Measurements from ENCODE around the gene SLC26A3.

SLC26A3 gene

DNA sequence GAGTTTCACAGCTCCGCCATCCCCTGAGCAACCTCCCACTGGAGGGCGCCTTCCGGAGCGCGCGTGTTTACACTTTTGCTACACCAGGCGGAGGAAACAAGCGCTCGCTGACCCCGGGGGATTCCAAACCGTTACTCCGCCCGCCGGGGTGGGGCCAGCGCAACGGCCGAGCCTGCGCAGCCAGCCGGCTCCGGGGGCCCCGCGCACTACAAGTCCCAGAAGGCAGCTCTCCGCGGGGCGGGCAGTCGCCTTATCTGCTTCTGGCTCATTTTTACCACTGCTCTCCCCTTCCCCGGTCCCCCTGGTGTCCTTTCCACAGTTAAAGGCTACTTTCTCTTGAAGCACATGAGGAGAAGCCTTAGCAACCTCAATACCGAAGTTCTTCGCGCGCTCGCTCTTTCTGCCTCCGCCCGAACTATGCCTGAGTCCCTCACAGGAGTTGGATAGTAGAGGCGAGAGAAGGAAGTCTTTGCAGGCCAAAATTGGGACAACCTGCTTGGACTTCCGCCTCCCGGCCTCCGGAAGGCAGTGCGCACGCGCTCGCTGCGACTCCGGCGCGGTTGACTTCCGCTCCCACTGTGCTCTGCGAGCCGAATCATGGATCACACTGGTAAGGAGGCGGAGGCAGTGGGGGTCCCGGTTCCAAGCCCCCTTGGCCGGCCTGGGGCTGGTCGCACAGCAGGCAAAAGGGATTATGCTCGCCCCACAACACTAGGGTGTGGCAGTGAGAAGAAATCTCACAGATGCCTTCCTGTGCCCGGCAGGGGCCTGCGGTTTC, 59.3 kb downstream of the SLC26A3 start, which contains the start of gene CBLL1:
TSS of gene CBLL1 (plus strand) at position 576 of the 778 bp plus-strand sequence. CDS start at position 598, 22 bp downstream.
- peak; percentile 97 for DNase-seq

DNA sequence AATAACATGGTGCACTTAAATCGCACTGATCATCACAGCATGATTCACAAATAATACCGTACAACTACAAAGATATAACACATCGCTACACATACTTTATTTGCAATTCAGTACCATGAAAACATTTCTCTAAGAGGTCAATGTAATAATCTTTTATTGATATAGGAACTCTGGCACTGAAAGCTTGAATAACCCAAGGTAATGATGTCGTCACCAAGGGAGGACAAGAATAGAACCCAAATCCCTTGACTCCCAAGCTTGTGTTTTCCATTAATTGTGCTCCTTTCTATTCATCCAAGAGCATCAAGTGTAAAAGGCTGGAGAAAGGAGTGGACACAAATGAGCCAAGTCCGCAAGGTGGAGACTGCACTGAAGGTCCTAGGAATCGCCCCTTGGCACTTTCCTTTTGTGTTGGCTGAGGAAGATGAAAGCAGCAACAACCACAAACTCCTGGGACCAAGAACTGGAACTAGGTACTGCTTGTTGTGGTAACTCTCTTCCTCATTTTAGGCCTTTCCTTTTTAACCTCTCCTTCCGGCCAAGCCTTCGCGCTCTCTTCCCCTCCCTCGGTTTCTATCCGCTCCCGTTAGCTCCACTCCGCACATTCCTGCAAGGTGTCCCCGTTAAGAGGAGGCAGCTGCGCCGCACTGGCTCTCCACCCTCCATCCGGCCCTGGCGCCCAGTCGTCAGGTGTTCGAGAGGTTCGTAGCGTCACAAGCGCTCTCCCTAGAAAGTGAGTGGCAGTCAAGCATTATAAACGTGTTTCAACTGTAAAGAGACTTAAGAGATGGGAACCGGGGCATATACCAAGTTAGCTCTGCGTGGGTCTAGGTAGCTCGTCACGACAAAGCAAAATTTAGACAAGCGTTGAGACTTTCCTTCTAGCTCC, 60.1 kb downstream of the SLC26A3 start:
- DNase-seq = no peak

DNA sequence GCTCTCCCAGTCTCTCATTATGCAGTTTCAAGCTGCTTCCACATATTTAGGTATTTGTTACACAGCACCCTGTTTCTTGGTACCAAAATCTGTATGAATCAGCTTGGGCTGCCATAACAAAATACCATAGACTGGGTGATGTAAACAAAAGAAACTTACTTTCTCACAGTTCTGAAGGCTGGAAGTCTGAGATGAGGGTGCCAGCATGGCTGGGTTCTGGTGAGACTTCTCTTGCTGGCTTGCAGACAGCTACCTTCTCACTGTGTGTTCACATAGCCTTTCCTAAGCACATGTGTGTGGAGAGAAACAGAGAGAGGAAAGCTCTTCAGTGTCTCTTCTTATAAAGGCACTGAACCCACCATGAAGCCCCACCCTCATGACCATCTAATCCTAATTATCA, 74.7 kb downstream of the SLC26A3 start:
- DNase-seq = no peak

DNA sequence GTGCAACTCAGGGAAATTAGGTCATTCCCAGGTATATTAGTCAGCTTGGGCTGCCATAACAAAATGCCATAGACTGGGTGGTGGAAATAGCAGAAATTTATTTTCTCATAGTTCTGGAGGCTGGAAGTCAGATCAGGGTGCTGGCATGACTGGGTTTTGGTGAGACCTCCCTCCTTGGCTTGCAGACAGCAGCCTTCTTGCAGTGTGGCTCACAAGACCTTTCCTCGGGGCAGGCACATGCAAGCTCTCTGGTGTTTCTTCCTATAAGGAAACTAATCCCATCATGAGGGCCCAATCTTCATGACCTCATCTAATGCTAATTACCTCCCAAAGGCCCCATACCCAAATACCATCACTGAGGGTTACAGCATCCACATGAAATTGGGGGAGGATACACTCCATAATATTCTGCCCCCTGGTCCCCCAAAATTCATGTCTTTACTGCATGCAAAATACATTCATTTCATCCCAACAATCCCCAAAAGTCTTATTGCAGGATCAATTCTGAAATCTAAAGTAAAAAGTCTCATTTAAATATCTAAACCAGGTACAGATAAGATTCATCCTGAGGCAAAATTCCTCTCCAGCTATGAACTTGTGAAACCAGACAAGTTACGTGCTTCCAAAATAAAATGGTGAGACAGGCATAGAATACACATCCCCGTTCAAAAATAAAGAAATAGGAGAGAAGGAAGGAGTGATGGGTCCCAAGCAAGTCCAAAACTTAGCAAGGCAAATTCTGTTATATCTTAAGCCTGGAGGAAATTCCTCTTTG, 76.5 kb downstream of the SLC26A3 start:
- DNase-seq = no peak

DNA sequence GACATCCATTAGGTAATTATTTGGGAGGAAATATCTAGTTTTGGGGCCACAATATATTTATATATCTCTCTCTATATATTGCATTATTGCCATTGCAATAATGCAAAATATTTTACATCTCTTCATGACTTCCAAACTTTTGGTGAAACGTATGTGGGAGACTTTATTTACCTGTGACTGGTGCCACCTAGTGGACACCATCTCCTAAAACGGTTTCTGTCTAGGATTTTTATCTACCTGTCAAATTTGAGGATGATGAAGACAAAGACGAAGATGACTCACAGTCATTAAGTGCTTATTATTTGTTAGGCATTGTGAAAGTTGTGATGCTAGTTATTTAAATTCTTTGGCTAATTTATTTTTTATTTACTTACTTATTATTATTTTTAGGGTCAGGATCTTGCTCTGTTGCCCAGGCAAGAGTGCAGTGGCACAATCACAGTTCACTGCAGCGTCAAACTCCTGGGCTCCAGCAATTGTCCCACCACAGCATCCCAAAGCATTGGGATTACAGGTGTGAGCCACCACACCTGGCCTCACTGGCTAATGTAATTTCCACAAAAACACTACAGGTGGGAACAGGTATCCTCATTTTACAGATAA, 77.8 kb downstream of the SLC26A3 start:
- DNase-seq = peak; percentile 62

DNA sequence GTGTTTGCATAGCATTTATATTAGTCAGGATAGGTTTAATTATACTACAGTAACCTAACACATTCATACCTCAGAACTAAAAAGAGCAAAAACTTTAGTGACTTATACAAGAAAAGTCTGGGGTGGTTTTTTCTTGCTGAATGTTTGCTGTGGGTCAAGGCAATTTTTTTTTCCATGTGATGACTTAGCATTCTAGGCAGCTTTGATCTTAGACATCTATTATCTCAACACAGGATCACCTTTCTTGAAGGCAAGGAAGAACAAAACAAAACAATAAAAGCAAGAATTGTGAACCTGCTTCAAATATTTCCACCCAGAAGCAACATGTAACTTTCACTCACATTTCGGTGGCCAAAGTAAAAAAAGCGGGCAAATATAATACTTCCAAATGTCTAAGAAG, 79.8 kb downstream of the SLC26A3 start:
- DNase-seq = no peak

DNA sequence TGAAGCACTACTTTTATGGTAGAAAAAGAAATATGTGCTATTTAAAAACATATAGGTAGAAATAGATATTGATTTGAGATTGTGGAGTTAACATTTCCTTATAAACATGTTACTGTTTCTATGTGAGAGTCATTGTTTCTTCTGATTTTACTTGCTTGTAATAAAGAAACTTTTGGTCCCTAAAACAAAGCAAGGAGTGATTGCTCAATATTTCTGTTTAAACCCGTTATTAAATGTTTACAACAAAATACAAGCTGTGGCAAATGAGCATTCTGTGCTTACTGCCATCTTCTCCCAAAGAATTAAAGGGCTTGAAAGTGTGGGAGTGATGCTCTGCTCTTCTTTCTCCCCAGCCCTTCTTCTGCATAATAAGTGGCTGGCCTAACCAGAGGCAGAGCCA, 81.7 kb downstream of the SLC26A3 start:
- DNase-seq = no peak

DNA sequence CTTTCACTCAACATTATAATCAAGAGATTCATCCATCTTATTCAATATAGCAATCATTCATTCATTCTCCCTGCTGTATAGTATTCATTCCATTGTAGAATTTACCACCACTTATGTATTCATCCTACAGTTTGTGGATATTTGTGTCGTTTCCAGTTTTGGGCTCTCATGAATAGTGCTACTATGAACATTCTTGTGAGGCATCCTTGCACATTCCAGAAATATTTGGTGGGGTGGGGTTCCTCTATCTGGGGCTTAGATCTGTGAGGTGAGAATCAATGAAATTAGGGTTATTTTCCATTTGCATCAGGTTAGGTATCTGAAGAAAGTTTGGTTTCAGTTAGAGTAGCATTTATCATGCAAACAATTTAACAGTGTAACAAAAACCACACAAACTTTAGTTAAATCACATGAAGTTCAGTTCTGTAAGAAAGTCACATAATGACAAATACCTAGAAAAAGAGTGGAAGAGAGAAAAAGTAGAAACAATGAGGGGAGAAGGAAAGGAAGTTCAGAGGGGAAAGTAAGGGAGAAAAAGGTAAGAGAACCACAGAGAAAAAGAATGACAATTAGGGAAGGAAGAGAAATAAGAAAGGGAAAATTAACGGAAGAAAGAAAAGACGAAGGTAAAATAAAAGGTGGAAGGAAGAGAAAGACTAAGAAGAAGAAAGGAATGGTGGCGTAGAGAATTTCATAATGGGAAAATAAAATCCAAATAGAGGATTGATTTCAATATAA, 84.4 kb downstream of the SLC26A3 start:
- DNase-seq = no peak

DNA sequence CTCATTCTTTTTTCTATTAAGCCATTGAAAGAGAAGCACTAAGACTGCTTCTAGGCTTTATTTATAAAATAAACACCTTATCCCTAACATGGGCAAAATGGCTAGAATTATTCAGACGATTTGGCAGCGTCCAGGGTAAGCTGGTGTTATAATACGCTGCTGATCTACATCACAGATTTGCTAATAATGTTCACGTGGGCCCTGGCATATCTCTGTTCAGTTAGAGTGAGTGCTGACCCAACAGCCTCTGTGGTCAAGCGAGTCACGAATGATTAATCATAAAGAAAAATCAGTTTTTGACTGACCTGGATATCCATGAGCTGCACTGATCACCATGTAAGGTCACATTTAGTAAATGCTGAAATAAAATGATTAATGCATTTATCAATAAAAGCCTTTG, 87.5 kb downstream of the SLC26A3 start:
- no peak for DNase-seq

Measured in activated CD4-positive, alpha-beta T cell treated with anti-CD3 and anti-CD28 coated beads, Interleukin-10, Interleukin-2, amounts not matched to agents 100 ng/mL and 50 ng/mL, durations not matched to agents 16 hours and 8 hours (primary cell).